HG03432 (cell line): ENCODE measurements around the gene MYO5B.
"Not testable (repeated sequence)": the region's sequence is repeated elsewhere in the genome, so short reads cannot be mapped to it uniquely, and the experiment has no call there.

Experiments used
- ATAC-seq: cut with Tn5 transposase; IDR thresholded peaks from one replicate; pipeline ENCODE4 v1.9.1; 2021; ENCODE audit warnings: mild to moderate bottlenecking, moderate library complexity; ENCODE audit not compliant: unreplicated experiment

Gene MYO5B

GRCh38 chr18:50107468-50107977 lies 87.4 kb downstream of the MYO5B start:
- no peak for ATAC-seq

GRCh38 chr18:50105027-50105426 lies 89.9 kb downstream of the MYO5B start:
- ATAC-seq: no peak

GRCh38 chr18:50104421-50104820 lies 90.5 kb downstream of the MYO5B start:
- ATAC-seq: no peak

- ATAC-seq: peak; percentile 80
Measured at GRCh38 chr18:50099725-50100407, 95.1 kb downstream of the MYO5B start.

GRCh38 chr18:50097702-50098101 lies 97.2 kb downstream of the MYO5B start:
- peak; percentile 57 for ATAC-seq

GRCh38 chr18:50096766-50097435 lies 98.0 kb downstream of the MYO5B start:
- no peak for ATAC-seq

GRCh38 chr18:50094786-50095185 lies 100.2 kb downstream of the MYO5B start:
- ATAC-seq: not testable (repeated sequence)

GRCh38 chr18:50094221-50094773 lies 100.7 kb downstream of the MYO5B start:
- ATAC-seq: no peak

GRCh38 chr18:50093366-50094064 lies 101.4 kb downstream of the MYO5B start:
- no peak for ATAC-seq

GRCh38 chr18:50092245-50092805 lies 102.6 kb downstream of the MYO5B start:
- ATAC-seq: no peak

- ATAC-seq: no peak
Measured at GRCh38 chr18:50091509-50092244, 103.3 kb downstream of the MYO5B start.

- no peak for ATAC-seq
Measured at GRCh38 chr18:50090370-50091312, 104.3 kb downstream of the MYO5B start.

GRCh38 chr18:50089702-50090101 lies 105.2 kb downstream of the MYO5B start:
- ATAC-seq: no peak

- ATAC-seq: no peak
Measured at GRCh38 chr18:50083708-50084107, 111.2 kb downstream of the MYO5B start.

GRCh38 chr18:50080932-50081560 lies 113.9 kb downstream of the MYO5B start:
- no peak for ATAC-seq

- no peak for ATAC-seq
Measured at GRCh38 chr18:50080316-50080715, 114.6 kb downstream of the MYO5B start.

- no peak for ATAC-seq
Measured at GRCh38 chr18:50079571-50080295, 115.2 kb downstream of the MYO5B start.

GRCh38 chr18:50076277-50076676 lies 118.7 kb downstream of the MYO5B start:
- no peak for ATAC-seq
